Measurements from ENCODE around the gene C5.
"Not testable (repeated sequence)": the region's sequence is repeated elsewhere in the genome, so short reads cannot be mapped to it uniquely, and the experiment has no call there.

The C5 gene

GRCh38 chr9:121050128-121050988 lies at the start of gene C5:
TSS of gene C5 (minus strand) at chr9:121050275. CDS start at chr9:121050246, 29 bp downstream.
- no peak for DNase-seq (ENCODE audit: low read depth, low spot score)

- no peak for DNase-seq (ENCODE audit: low read depth, low spot score)
These were observed 48.6 kb upstream of the C5 start for GRCh38 chr9:121098567-121099198.

DNA sequence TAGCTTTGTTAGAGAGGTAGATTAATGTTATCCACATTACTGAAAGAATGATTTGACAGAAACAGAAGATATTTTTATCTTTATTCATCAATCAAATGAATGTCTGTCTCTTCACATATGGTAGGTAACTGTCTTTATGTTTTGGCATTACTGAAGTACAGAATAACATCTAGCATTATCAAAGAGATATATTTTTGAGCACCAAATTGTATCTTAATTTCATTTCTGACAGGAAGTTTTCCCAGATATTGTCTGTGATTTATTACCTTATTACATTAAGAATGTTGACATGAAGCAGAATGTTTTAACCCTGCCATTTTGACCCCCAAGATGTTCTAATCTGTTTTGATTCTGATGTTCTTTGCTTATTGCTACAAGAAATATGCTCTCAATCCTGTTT lies 45.0 kb upstream of the C5 start:
- no peak for DNase-seq (ENCODE audit: low read depth, low spot score)

- not testable (repeated sequence) for DNase-seq (ENCODE audit: low read depth, low spot score)
These were observed 40.7 kb upstream of the C5 start for GRCh38 chr9:121090743-121091142.

GRCh38 chr9:121088576-121088975 lies 38.5 kb upstream of the C5 start:
- no peak for DNase-seq (ENCODE audit: low read depth, low spot score)

DNA sequence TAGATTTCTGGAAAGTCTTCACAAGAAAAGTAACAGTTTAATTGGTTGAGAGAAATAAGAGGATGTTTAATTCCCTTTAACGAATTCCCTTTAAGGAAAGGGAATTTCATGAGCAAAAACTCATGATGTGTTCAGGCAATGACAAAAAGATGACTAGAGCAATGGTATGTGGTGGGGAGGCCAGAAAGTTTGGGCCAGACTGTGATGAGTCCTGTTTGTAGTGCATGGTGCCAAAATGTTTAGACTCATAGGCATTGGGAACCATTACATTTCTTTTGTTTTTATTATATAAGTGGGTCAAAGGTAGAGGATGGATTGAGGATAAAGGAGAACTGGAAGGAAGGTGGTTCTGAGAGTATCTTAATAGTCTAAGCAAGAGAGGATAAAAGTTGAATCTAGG lies 35.6 kb upstream of the C5 start:
- no peak for DNase-seq (ENCODE audit: low read depth, low spot score)

DNA sequence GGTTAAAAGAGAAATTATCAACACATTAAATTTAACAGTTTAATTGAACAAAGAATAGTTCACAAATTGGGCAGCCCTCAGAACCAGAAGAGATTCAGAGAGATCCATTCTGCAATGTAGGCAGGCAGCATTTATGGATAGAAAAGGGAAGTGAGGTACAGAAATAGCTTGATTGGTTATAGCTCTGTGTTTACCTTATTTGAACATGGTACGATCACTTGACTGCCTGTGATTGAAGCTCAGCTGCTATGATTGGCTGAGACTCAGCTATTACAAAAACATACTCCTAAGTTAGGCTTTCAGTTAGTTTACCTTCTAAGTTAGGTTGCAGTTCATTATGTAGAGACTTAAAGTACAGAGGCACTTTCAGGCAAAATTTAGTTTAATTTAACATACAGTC lies 32.0 kb upstream of the C5 start:
- DNase-seq (ENCODE audit: low read depth, low spot score), result no peak

- no peak for DNase-seq (ENCODE audit: low read depth, low spot score)
These were observed 25.4 kb upstream of the C5 start for GRCh38 chr9:121075251-121076036.

GRCh38 chr9:121074370-121075250 lies 24.5 kb upstream of the C5 start, which contains the start of gene CNTRL:
TSS of gene CNTRL (plus strand) at chr9:121074955. CDS start at chr9:121088327, 13,372 bp downstream.
- no peak for DNase-seq (ENCODE audit: low read depth, low spot score)

DNA sequence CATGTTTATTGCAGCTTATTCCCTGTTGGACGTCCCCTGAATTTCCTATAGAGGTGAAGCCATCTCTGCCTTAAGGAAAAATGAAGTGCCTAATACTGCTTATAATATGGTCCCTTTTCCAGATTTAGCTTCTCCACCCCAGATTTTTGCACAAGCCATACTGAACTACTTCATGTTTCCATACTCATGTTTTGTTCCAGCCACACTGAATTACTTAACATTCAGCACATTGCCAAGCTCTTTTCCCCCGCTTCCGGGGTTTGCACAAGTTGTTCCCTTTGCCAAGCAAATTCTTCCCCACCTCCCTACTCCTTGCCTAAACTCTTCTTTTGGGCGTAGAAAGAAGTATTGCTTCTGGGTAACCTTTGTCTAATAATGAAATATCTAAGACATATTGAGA lies 23.0 kb upstream of the C5 start:
- no peak for DNase-seq (ENCODE audit: low read depth, low spot score)

DNA sequence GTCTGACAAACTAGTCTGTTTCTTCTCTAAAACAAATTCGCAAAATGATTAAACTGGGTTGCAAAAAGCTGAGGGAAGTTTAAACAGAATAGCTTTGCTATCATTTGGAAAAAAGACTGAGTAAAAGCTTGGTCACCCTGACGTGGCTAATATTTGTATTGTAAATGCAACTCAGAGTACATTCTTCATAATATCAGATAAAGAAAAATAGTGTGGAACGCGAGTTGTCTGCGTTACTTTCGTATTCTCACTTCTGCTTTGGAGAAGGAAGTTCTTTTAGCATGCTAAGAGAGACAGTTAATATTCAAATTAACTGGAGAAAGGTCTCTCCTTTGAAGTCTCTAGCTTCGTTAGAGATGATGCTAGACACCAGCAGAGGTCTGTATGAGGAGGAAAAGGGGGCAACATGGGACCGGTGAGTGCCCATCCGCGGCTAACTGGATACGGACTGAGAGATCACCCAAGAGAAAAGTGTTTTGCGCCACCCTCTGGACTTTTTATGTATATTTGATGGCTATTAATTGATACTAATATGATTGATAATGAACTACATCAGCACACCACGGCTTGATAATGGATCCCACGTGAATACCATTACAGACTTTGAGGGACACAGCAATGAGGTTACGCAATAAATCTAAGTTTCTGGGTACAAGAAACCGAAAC lies 21.8 kb upstream of the C5 start:
- no peak for DNase-seq (ENCODE audit: low read depth, low spot score)

GRCh38 chr9:121071370-121071755 lies 21.3 kb upstream of the C5 start:
- no peak for DNase-seq (ENCODE audit: low read depth, low spot score)

DNA sequence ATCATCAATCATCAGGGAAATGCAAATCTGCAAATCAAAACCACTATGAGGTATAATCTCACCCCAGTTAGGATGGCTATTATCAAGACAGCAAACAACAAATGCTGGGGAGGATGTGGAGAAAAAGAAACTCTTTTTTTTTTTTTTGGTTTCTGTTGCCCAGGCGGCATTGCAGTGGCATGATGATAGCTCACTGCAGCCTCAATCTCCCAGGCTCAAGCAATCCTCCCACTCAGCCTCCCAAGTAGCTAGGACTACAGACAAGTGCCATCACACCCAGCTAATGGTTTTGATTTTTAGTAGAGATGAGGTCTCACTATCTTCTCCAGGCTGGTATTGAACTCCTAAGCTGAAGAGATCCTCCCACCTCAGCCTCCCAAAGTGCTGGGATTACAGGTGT lies 19.3 kb upstream of the C5 start:
- DNase-seq (ENCODE audit: low read depth, low spot score), result no peak

- DNase-seq (ENCODE audit: low read depth, low spot score), result no peak
These were observed 17.6 kb upstream of the C5 start for GRCh38 chr9:121067640-121068039.

DNA sequence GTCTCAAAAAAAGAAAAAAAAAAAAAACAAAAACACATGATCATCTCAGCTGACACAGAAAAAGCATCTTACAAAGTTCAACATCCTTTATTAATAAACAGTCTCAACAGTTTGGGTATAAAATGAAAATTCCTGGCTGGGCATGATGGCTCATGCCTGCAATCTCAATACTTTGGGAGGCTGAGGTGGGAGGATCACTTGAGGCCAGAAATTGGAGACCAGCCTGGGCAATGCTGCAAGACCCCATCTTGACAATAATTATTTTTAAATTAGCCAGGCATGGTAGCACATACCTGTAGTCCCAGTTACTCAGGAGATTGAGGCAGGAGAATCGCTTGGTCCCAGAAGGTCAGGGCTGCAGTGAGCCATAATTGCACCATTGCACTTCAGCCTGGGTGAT lies 16.8 kb upstream of the C5 start:
- DNase-seq (ENCODE audit: low read depth, low spot score), result no peak

- no peak for DNase-seq (ENCODE audit: low read depth, low spot score)
These were observed 10.0 kb upstream of the C5 start for GRCh38 chr9:121059998-121060636.

GRCh38 chr9:121059513-121059912 lies 9.4 kb upstream of the C5 start:
- no peak for DNase-seq (ENCODE audit: low read depth, low spot score)

DNA sequence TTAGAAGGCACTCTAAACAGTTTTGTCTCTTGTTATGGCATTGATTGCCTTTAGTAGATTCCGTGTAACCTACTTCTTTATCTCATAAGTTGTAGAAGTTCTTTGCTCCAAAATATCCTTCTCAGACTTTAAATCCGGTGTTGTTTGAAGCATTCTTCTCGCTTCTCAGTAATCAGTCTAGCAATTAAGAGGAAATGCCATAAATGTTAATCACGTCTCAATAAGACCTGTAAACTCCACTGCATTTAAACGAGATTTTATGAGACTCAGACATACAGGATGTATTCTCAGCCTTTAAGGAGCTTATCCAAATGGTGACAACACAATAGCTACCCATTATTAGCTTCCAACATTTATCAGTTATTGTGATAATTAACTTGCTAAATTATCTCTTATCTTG lies 7.7 kb upstream of the C5 start:
- no peak for DNase-seq (ENCODE audit: low read depth, low spot score)

- peak; percentile 54 for DNase-seq (ENCODE audit: low read depth, low spot score)
These were observed 5.6 kb upstream of the C5 start for GRCh38 chr9:121055642-121056143.

DNA sequence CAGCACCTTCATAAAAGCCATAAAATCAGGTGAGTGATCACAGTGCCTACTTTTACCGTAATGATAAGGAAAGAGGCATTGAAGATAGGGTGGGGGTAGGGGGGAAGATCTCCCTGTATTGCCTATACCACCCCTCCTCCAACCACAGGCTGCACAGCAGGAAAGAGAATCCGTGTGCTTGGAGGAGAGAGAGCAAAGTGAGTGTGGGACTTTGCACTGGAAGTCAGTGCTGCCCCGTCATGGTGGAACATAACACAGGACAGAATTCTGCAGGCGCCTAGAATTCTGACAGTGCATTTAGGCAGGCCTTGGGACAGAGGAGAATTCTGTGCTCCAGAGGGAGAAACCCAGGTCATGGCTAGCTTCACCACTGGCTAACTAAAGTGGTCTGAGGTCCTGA lies 3.5 kb upstream of the C5 start:
- no peak for DNase-seq (ENCODE audit: low read depth, low spot score)
